ENCODE measurements around the gene HOMER3.
"Not testable (repeated sequence)": the region's sequence is repeated elsewhere in the genome, so short reads cannot be mapped to it uniquely, and the experiment has no call there.

HOMER3 gene

DNA sequence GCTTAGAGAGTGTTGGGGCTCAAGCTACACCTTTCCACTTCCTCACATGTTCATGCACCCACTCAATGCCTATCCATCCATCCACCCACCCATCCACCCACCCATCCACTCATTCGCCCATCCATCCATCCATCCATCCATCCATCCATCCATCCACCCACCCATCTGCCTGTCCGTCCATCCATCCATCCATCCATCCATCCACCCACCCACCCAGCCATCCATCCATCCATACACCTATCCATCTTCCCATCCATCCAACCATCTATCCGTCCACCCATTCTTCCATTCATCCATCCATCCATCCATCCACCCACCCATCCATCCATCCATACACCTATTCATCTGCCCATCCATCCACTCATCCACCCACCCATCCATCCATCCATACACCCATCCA, 13.1 kb upstream of the HOMER3 start:
- no peak for DNase-seq

DNA sequence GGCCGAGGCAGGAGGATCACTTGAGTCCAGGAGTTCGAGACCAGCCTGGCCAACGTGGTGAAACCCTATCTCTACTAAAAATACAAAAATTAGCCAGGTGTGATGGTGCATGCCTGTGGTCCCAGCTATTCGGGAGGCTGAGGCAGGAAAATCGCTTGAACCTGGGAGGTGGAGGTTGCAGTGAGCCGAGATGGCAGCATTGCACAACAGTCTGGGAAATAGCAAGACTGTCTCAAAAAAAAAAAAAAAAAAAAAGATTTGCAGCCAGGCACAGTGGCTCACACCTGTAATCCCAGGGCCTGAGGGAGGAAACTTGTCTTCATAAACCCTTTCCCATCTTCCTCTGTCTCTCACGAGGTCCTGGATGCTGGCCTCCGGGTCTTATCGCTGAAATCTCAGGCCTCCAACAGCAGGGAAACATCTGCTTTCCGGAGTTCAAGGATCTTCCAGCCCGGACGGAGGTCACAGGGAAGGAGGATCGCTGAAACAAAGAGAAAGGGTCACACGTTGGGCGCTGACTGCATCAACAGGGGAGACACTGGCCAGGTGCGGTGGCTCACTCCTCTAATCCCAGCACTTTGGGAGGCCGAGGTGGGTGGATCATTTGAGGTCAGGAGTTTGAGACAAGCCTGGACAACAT, 11.5 kb upstream of the HOMER3 start:
- not testable (repeated sequence) for DNase-seq

DNA sequence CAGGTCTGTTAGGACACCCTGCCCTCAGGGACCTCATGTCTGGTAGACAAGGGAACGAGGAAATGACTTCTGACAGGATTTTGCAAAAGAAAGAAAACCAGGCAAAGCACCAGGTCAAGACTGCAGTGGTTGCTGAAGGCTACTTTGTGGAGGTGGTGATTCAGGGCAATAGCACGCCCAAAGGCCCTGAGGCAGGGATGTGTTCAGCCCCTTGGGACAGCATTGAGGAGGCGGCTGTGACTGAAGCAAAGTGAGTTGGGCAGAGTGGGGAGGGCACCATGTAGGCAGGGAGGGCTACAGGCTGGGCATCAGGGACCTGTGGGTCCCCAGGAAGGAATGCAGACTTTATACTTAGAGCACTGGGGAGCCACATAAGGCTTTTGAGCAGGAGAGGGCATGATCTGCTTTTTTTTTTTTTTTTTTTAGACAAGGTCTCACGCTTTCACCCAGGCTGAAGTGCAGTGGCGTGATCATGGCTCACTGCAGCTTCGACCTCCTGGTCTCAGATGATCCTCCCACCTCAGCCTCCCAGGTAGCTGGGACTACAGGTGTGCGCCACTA, 10.8 kb upstream of the HOMER3 start:
- DNase-seq, result no peak

DNA sequence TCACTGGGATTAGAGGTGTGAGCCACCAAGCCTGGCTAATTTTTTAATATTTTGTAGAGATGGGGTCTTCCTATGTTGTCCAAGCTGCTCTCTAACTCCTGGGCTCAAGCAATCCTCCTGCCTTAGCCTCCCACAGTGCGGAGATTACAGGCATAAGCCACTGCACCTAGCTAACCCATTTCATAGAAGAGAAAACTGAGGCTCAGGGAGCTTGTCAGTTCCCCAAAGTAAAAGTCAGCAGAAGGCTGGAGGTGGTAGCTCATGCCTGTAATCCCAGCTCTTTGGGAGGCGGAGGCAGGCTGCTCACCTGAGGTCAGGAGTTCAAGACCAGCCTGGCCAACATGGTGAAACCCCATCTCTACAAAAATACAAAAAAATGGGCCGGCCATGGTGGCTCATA, 8.8 kb upstream of the HOMER3 start:
- DNase-seq, result no peak

GRCh38 chr19:18948976-18949356, 7.9 kb upstream of the HOMER3 start:
- DNase-seq, result no peak

- no peak for DNase-seq
Observed at GRCh38 chr19:18948075-18948975, 7.3 kb upstream of the HOMER3 start.

DNA sequence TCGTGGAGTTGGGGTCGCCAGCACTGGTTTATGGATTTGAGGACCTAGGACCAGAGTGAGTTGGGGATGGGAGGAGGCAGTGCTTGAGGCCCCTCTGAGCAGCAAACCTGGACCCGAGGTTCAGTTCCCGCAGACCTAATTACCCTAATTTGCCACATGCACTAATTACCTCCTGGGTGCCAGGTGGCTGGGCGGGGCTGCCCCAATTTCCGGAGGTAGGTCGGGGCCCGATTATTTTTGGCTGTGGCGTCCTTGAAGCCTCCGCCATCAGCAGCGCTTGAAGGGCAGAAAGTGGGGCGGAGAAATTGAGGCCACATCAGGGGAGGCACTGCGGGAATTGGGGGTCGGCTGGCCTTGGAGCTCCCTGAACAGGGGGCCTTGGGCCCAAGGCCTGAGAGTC, 5.9 kb upstream of the HOMER3 start:
- no peak for DNase-seq

- no peak for DNase-seq
Observed at GRCh38 chr19:18946335-18946734, 5.3 kb upstream of the HOMER3 start.

DNA sequence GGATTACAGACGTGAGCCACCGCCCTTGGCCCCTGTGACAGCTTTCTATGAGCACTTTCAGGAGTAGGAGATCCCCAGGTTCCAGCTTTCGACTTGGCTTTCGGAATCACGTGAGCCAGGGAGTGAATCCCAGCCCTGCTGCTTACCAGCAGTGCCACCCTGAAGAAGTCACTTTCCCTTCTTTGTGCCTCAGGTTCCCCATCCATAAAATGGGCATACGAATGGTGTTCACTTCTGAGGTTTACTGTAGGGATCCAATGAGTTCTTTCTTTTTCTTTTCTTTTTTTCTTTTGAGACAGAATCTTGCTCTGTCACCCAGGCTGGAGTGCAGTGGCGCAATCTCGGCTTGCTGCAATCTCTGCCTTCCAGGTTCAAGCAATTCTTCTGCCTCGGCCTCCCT, 4.3 kb upstream of the HOMER3 start:
- no peak for DNase-seq

DNA sequence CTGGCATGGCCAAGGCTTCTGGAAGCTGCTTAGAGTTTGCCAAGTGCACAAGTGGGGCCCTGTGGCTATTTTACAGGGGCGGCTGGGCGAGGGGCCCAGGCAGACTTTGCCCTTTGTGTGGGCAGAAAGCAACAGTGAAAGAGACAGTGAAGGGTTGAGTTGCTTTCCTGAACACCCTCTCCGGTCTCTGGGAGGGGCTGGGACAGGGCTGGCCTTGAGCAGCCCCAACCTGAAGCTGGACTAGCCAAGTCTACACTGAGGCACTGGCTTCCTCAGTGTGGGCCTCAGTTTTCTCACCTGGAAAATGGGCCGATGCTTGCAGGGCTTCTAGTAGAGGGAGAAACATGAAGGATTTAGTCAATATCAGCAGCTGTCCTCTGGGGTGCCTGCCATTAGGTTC, 2.4 kb upstream of the HOMER3 start:
- DNase-seq, result peak in 2 of 51 donors; percentile 19 to 20

DNA sequence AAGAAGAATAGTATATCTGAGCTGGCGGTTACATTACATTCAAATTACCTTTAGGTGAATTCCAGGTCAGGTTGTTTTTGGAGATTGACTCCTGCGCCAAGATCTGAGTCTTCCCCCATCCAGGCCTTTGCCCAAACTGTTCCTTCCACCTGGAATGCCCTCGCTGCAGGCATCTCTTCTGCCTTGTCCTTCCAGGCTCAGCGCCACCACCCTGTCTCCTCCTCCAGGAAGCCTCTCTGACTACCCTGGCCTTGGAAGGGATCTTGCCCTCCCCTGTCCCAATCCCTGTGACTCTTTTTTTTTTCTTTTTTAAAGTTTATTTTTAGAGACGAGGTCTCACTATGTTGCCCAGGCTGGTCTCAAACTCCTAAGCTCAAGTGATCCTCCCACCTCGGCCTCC, 1.7 kb upstream of the HOMER3 start:
- DNase-seq, result no peak

DNA sequence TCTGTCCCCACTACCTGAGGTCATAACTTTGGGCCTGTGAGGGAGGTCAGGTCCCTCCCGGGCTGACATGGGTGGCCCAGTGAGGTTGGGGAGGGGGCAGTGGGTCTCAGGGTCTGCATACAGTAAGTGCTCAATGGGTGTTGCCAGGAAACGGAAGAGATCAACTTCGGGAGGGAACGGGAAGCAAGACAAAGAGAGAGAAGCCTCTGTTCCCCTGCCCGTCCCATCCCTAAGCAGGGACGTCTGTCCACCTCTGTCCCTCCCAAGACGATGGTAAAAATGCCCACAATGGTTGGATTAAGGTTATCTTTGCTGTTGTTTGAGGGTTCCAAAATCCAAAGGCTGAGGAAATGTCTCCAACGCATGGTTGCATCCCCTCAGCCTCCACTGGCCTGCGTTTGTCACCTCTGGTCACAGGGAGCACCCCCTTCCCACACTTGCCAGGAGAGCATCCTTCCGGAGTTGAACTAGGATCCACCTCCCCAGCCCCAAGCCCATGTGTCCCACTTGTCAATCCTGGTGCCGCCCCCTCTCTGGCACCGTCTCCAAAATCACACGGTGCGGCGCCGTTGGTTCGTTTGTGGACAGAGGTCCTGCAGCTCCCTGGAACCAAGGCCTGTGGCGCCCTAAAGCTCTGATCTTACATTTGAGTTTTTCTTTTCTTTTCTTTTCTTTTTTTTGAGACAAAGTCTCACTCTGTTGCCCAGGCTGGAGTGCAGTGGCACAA, 774 bp upstream of the HOMER3 start:
- DNase-seq, result peak in 13 of 51 donors; percentile 1 to 21 (median 8)

- peak in 44 of 51 donors; percentile 14 to 74 (median 52) for DNase-seq
Observed at GRCh38 chr19:18939922-18940768, 872 bp downstream of the HOMER3 start.

DNA sequence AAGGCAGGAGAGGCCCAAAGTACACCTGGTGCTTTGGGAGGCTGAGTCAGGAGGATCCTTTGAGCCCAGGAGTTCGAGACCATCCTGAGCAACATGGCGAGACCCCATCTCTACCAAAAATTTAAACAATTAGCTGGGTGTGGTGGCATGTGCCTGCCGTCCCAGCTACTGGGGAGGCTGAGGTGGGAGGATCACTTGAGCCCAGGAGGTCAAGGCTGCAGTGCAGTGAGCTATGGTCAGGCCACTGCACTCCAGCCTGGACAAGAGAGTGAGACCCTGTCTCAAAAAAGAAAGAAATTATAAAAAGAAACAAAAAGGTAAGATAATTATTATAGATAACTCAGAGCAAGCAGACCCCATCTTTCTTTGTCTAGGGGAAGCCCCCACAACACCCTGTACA, 1.9 kb downstream of the HOMER3 start:
- no peak for DNase-seq

DNA sequence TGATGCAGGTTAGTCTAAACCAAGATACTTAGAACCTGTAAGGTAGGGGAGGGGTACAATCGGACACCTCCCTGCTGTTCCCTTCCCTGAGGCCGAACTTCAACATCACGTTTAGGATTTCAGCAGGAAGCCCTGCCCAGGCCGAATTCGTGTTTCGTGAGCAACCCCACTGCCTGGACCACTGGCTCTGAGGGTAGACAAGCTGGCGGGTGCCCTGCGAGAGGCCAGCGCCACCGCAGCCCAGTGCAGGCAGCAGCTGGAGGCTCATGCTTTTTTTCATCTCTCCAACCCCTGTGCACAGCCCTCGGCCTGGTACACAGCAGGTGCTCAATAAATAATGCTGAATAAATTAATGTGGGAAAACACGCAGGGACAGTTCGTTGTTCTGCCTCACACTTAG, 7.7 kb downstream of the HOMER3 start:
- DNase-seq, result no peak

- peak in 40 of 51 donors; percentile 5 to 85 (median 50) for DNase-seq
Observed at GRCh38 chr19:18932216-18932841, 8.7 kb downstream of the HOMER3 start.

GRCh38 chr19:18931316-18932162, 9.5 kb downstream of the HOMER3 start:
- no peak for DNase-seq

- no peak for DNase-seq
Observed at GRCh38 chr19:18929311-18929710, 11.7 kb downstream of the HOMER3 start.

GRCh38 chr19:18928018-18928805, 12.8 kb downstream of the HOMER3 start:
- DNase-seq, result no peak
